K562 (cell line): Measurements from ENCODE around the gene CYP24A1. TPM values are rescaled to one million over a fixed set of nuclear protein-coding genes. Genes with fewer than 3 reads are reported as not detected.
A peak's percentile ranks its signal among the peaks of the same experiment; 100 is the strongest.

Experiments used
- ARHGAP35 ChIP-seq: fragments of 450-650 bp; IDR thresholded peaks from 2 replicates; pipeline ENCODE4 v1.6.1; 2018; ENCODE audit not compliant: partially characterized antibody
- FOXP1 ChIP-seq: sonication (generic); formaldehyde crosslinking; IDR thresholded peaks from 2 replicates; pipeline ENCODE4 v1.8.0; 2022; ENCODE audit warnings: mild to moderate bottlenecking, missing genetic modification reagents
- GTF3C2 ChIP-seq: IDR thresholded peaks from 3 replicates; pipeline ENCODE4 v1.6.1; 2011; ENCODE audit warnings: borderline replicate concordance, mild to moderate bottlenecking, moderate library complexity; ENCODE audit not compliant: insufficient read length; ENCODE audit errors: extremely low read depth
- HMGXB4 ChIP-seq: sonication (generic); formaldehyde crosslinking; IDR thresholded peaks from 2 replicates; pipeline ENCODE4 v1.8.1; 2023; ENCODE audit warnings: mild to moderate bottlenecking, missing genetic modification reagents
- KDM1A ChIP-seq, 2 experiments: fragments of 450-650 bp; IDR thresholded peaks; 2 replicates each; pipeline ENCODE4 v1.6.1; 2016; ENCODE audit warnings: mild to moderate bottlenecking in 2 of 2
- KHSRP ChIP-seq: fragments of 450-650 bp; IDR thresholded peaks from 2 replicates; pipeline ENCODE4 v1.6.1; 2017
- NCOA6 ChIP-seq: fragments of 450-650 bp; IDR thresholded peaks from 2 replicates; pipeline ENCODE4 v1.6.1; 2017; ENCODE audit warnings: mild to moderate bottlenecking
- PRDM10 ChIP-seq: fragments of 450-650 bp; IDR thresholded peaks from 2 replicates; pipeline ENCODE4 v1.6.1; 2018; ENCODE audit not compliant: partially characterized antibody
- RBM25 ChIP-seq: fragments of 200-400 bp; formaldehyde crosslinking; IDR thresholded peaks from 2 replicates; pipeline ENCODE4 v1.6.1; 2018; ENCODE audit warnings: low read length, low read depth, moderate library complexity; ENCODE audit not compliant: severe bottlenecking
- SAFB ChIP-seq: fragments of 200-400 bp; formaldehyde crosslinking; IDR thresholded peaks from 2 replicates; pipeline ENCODE4 v1.6.1; 2017; ENCODE audit warnings: low read depth, low read length, borderline replicate concordance
- SMARCA5 ChIP-seq: fragments of 450-650 bp; IDR thresholded peaks from 2 replicates; pipeline ENCODE4 v1.6.1; 2016
- SNAPC5 ChIP-seq: fragments of 250-450 bp; sonication (Bioruptor Pico); IDR thresholded peaks from 2 replicates; pipeline ENCODE4 v1.8.0; 2021; ENCODE audit warnings: moderate library complexity, mild to moderate bottlenecking, inconsistent platforms
- ZNF146 ChIP-seq: IDR thresholded peaks from one replicate; pipeline ENCODE4 v1.6.1; 2018; ENCODE audit warnings: missing compliant biosample characterization; ENCODE audit not compliant: unreplicated experiment
- ZNF274 ChIP-seq: IDR thresholded peaks from 2 replicates; pipeline ENCODE4 v1.6.1; 2011; ENCODE audit warnings: low read depth, mild to moderate bottlenecking, low read length, moderate library complexity, borderline replicate concordance
- polyA plus RNA-seq, 8 experiments: library from polyadenylated mRNA; depleted of rRNA in 4 of 8; stranded (reverse) in 5 of 8; unstranded in 3 of 8; fragments of >200 nt; fragmentation: Nextera tagmentation in 2 of 8; fragmentation: Illumina TruSeq in 1 of 8; extraction: Ambion mirVana in 2 of 8; extraction: Trizol in 1 of 8; gene quantifications; 2 replicates each; pipeline versions ENCODE4 v1.2.1 to v1.2.3, GENCODE V29; 2011 to 2014; ENCODE audit warnings: inconsistent platforms in 1 of 8, missing spikeins in 1 of 8
- total RNA-seq, 7 experiments: library from RNA; depleted of rRNA in 6 of 7; stranded (reverse); fragments of >200 nt in 6 of 7; fragmentation: Illumina TruSeq in 2 of 7; extraction: Trizol in 2 of 7; gene quantifications; 2 replicates each; pipeline versions ENCODE4 v1.2.1 to v1.2.3, GENCODE V29; 2011 to 2021; ENCODE audit warnings: low replicate concordance in 1 of 7
- TF ChIP-seq, protein P1 (sequence below), 2 experiments: fragments of 450-650 bp in 1 of 2; sonication (generic) in 1 of 2; formaldehyde crosslinking in 1 of 2; IDR thresholded peaks in 1 of 2; conservative IDR thresholded peaks in 1 of 2; 2 replicates each; pipeline versions ENCODE4 v1.6.1 to v1.8.1; 2016 to 2023; ENCODE audit warnings: mild to moderate bottlenecking in 2 of 2, moderate library complexity in 2 of 2, inconsistent platforms in 1 of 2, missing genetic modification reagents in 1 of 2
- TF ChIP-seq, protein P2 (sequence below): fragments of 250-450 bp; sonication (Bioruptor Pico); IDR thresholded peaks from 2 replicates; pipeline ENCODE4 v1.6.1; 2021; ENCODE audit warnings: mild to moderate bottlenecking

The CYP24A1 gene
- total and polyA plus RNA-seq, 9 of the 15 experiments (the other 6 are each of a cell fraction or from before 2014, with no cell fraction given): 0.04 TPM; not detected in 8

DNA sequence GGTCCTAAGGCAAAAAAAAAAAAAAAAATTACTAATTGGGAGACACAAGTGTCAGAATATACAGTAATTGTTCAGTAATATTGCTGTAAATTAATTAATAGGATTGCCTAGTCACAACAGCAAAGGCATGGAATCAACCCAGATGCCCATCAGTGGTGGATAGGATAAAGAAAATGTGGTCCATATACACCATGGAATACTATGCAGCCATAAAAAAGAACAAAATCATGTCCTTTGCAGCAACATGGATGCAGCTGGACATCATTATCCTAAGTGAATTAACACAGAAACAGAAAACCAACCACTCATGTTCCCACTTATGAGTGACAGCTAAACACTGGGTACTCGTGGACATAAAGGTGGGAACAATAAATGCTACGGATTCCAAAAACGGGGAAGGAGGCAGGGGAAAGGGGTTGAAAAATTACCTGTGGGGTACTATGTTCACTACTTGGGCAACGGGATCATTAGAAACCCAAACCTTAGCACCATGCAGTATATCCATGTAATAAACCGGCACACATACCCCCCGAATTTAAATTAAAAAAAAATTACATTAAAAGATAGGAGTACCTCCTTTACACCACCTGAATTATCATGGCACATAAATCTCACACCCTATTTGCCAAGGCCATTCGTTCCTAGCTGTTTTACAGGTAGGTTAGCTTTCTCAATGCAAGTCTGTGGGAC, 33.4 kb upstream of the CYP24A1 start (continued):
- no peak for TF ChIP-seq SAFB
- peak; percentile 49; the same call in 1 of the 2 replicates for TF ChIP-seq SMARCA5
- TF ChIP-seq, protein P1, sequence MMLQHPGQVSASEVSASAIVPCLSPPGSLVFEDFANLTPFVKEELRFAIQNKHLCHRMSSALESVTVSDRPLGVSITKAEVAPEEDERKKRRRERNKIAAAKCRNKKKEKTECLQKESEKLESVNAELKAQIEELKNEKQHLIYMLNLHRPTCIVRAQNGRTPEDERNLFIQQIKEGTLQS (IDR thresholded peaks at IDR 0.05): no peak
- TF ChIP-seq, protein P1 (CRISPR knock-in tag; conservative IDR thresholded peaks at IDR 0.05): no peak
- TF ChIP-seq ARHGAP35: no peak
- no peak for TF ChIP-seq SNAPC5 (CRISPR knock-in tag)
- 0 out of 2 replicates have a peak, but pooled peaks have one; percentile 28 for TF ChIP-seq FOXP1 (CRISPR knock-in tag)
- TF ChIP-seq HMGXB4 (CRISPR knock-in tag): no peak
- TF ChIP-seq KDM1A (IDR thresholded peaks at IDR 0.05): peak; percentile 38 to 56; a peak in 1 of 4 replicates
- TF ChIP-seq PRDM10: no peak
- no peak for TF ChIP-seq KHSRP
- no peak for TF ChIP-seq GTF3C2
- TF ChIP-seq RBM25: peak; percentile 72
- no peak for TF ChIP-seq ZNF274
- peak; percentile 97 for TF ChIP-seq ZNF146 (CRISPR knock-in tag)
- TF ChIP-seq NCOA6: 0 out of 2 replicates have a peak, but pooled peaks have one; percentile 20
- TF ChIP-seq, protein P2, sequence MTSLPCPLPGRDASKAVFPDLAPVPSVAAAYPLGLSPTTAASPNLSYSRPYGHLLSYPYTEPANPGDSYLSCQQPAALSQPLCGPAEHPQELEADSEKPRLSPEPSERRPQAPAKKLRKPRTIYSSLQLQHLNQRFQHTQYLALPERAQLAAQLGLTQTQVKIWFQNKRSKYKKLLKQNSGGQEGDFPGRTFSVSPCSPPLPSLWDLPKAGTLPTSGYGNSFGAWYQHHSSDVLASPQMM (CRISPR knock-in tag): no peak
